ENCODE data around the gene ARHGAP19.

GRCh38 chr10:97292862-97293198, 393 bp upstream of the ARHGAP19 start:
- TF ChIP-seq, protein P1, sequence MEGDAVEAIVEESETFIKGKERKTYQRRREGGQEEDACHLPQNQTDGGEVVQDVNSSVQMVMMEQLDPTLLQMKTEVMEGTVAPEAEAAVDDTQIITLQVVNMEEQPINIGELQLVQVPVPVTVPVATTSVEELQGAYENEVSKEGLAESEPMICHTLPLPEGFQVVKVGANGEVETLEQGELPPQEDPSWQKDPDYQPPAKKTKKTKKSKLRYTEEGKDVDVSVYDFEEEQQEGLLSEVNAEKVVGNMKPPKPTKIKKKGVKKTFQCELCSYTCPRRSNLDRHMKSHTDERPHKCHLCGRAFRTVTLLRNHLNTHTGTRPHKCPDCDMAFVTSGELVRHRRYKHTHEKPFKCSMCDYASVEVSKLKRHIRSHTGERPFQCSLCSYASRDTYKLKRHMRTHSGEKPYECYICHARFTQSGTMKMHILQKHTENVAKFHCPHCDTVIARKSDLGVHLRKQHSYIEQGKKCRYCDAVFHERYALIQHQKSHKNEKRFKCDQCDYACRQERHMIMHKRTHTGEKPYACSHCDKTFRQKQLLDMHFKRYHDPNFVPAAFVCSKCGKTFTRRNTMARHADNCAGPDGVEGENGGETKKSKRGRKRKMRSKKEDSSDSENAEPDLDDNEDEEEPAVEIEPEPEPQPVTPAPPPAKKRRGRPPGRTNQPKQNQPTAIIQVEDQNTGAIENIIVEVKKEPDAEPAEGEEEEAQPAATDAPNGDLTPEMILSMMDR (IDR thresholded peaks at IDR 0.05; ENCODE audit: low read length) = no peak
- TF ChIP-seq EZH2 (IDR thresholded peaks at IDR 0.05; ENCODE audit: borderline replicate concordance, low read length) = no peak
